ENCODE data around the gene CCDC9B.

Gene CCDC9B

DNA sequence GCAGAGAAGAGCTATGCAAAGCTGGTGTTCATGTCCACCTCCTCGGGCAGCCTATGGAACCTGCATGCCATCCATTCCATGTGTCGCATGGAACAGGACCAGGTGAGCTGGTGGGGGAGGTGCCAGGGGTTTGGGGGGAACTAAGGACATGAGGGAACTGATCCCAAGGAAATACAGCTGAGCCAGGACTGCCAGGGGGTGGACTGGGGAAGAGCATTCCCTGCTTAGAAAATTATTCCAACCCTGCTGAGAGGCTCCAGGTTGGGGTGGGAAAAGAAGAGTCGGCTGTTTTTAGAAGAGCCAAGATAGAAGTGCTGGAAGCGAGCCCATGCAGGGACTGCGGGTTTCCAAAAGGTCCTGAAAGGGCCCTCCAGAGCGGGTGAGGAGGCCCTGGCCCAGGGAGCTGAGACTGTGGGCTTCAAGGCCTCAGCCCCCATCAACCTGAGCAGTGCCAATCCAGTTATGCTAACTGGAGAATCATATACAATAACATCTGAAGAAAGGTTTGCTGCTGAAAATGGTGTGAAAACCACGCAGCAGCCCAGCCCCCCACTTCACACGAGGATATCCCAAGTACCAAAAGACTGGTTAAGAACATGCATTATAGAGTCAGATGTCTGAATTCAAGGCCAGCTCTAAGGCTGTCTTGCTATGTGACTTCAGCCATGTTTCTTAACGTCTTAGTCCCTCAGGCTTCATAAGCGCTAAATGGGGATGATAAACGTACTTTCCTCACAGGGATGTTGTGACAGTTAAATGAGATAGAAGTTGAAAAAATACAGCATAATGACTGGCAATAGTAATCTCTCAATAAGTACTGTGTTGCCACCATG is 25.1 kb upstream of the CCDC9B start:
- peak in 1 of 14 donors; percentile 36 for DNase-seq

DNA sequence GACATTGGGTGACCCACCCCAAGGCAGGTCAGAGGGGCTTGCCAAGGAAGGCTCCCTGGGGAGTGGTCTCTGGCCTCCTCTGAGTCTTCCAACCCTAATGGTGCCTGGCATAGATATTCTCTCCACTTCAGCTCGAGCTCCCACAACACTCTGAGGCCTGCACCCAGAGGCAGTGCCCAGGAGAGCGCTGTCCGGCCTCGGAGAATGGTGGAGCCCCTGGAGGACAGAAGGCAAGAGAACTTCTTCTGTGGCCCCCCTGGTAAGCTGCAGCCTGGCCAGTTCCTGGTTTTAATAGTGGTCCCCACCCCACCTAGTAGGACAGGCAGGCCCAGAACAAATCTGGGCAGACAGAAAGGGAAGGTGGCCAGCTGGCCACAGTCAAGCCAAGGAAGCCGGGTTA is 24.3 kb upstream of the CCDC9B start:
- DNase-seq: no peak

DNA sequence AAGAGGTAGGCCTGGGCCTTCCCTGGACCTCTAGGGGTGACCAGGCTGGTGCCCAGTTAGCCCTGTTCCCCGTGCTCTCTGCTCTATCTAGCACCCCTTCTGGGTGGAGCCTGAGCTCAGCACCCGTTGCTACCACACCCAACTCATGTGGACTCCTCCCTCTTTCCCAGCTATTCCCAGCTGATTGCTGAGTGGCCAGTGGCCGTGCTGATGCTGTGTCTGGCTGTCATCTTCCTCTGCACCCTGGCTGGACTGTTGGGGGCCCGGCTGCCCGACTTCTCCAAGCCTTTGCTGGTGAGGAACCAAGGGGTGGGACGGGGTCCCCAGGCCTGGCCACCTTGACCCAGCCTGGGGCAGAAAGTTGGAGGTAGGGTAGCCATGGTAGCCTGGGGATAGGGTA is 23.5 kb upstream of the CCDC9B start:
- DNase-seq: no peak

DNA sequence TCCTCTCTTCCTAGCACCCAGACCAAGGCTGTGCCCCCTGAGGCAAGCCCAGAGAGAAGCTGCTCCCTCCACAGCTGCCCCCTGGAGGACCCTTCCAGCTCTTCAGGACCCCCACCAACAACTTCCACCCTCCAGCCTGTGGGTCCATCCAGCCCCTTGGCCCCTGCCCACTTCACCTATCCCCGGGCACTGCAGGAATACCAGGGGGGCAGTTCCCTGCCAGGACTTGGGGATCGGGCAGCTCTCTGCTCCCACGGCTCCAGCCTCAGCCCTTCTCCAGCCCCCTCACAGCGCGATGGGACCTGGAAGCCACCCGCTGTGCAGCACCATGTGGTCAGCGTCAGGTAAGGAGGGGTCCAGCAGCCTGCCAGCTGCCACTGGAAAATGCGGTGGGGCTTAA is 22.9 kb upstream of the CCDC9B start:
- DNase-seq: no peak

DNA sequence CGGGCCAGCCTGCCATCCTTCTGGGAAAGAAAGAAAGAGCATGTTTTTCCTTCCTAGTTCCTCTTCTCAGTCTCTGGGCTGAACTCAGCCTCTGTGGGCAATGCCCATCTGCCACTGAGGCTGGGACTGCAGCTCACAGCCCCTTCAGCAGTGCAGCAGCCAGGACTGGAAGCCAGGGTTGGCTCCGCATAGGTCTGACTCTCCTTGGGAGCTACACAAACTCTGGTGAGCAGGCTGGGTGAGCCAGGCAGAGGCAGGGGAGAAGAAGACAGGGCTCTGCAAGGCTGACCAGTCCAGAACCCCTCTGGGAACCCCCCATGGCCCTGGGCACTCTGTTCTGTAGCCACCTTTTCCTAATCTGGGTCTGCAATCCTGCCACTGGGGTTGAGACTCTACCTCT is 20.9 kb upstream of the CCDC9B start:
- peak in 1 of 14 donors; percentile 47 for DNase-seq

DNA sequence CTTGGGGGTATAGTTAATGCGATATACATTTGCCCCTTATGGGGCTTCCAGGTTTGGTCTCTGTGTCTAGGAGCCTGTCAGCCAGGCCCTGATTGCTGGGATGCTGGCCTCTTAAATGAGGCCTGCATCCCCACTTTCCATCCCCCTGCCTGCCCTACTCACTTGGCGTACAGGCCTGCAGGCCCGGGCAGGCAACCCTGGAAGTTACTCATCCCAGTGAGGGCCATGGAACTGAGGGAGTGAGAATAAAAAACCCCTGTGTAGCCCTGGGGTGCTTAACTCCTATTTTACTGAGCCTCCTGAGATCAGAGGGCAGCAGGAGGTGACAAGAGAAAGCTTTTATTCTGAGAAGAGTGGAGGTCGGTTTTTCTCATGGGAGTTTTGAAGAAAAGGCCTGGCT is 19.3 kb upstream of the CCDC9B start:
- no peak for DNase-seq

DNA sequence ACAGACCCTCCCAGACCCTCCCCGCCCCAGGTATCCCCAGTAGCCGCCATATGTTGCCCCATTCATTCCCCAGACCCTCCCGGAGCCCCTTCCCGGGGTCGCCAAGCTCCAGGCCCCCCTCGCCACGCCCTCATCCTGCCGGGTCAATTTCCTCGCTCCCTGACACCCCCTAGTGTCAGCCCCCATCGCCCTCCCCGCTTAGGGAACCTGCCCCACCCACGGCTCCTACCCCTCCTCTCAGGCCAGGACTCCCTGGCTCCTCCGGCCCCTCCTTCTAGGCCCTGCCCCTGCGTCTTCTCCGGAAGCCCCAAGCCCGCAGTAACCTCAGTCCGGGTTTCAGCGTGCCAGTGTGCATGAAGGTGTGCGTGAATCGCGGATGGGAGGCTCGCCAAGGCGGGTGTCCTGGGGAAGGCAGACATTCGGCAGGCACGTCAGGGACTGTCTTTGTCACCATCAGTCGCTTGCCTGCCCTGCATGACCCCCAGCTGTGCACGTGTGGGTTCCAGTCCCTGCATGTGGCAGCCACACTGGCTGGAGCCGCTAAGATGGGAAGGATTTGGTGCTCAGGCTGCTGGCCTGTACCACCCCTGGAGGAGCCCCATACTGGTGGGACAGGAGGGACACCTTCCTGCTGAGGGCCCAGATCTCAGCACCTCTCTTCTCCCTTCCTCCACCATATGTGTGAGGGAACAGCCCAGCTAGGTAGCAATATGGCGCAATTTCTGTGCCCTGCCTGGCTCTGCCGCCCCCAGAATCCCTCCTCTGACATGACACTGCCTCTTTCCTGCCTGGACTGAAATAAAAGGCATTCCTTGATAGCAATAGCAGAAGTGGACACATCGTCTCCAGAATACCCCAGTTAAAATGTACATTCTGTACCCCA is 18.0 kb upstream of the CCDC9B start:
- peak in 2 of 14 donors; percentile 55 to 70 for DNase-seq

DNA sequence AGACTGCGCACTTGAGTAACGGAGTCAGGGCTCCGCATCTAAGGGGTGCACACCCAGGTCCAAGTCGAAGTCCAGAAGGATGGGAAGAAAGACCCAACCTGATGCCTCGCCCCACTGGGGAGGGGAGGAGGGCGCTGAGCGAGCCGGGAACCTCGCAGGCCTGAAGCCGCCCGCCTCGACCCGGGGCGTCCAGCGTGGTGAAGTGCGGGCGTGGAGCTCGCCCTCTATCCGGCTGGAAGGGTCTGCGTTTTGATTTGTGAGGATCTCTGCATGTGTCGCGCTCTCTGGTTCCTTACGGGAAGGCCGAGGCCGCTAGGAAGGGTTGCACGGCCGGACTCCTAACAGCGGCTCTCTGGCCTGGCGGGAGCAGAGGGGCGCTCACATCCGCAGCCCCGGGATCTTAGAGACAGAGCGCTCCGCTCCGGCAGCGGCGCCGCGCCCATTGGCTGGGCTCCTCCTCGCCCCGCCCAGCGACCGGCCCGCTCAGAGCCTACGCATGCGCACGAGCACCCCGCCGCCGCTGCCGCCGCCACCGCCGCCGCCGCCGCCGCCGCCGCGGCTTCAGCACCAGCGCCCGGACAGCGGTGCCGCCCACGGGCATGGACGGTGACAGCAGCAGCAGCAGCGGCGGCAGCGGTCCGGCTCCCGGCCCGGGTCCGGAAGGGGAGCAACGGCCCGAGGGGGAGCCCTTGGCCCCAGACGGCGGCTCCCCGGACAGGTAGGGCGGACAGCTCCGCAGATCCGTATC is 17.2 kb upstream of the CCDC9B start, which contains the start of gene DISP2:
Gene DISP2, plus strand, starts transcription at position 497 of the 748 bp plus-strand sequence. Its CDS starts 103 bp downstream, at position 600.
- peak in 13 of 14 donors; percentile 49 to 90 (median 77) for DNase-seq

DNA sequence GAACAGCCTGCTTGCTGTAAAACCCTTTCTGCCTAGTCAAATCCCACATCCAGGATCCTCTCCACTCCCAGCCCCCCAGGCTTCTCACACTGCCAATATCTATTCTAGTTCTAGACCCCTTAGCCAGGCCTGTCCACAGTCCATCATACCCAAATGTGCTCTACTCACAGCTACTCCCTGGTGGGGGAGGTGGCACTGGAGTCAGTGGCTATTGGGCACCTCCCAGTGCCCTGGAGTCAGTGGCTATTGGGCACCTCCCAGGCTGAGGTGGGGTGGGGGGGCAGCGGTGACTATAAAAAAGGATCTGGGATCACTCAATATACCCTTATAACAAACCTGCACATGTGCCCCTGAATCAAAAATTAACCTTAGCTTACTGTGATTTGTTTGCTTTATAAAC is 16.5 kb upstream of the CCDC9B start:
- peak in 1 of 14 donors; percentile 19 for DNase-seq

DNA sequence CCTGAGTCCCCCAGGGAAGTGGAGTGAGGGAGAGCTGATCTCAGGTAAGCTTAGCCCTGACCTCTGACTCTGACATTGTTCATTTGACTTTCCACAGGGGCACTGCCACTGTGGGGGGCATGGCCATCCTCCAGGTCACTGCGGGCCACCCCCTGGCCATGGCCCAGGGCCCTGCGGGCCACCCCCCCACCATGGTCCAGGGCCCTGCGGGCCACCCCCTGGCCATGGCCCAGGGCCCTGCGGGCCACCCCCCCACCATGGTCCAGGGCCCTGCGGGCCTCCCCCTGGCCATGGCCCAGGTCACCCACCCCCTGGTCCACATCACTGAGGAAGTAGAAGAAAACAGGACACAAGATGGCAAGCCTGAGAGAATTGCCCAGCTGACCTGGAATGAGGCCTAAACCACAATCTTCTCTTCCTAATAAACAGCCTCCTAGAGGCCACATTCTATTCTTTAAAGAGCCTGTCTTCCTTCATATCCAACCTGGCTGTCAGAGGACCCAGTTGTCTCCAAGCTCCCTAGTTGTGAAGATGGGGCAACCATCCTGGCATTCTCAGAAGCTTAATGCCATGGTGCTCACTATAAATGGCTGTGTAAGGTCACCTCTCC is 15.3 kb upstream of the CCDC9B start:
- DNase-seq: no peak

DNA sequence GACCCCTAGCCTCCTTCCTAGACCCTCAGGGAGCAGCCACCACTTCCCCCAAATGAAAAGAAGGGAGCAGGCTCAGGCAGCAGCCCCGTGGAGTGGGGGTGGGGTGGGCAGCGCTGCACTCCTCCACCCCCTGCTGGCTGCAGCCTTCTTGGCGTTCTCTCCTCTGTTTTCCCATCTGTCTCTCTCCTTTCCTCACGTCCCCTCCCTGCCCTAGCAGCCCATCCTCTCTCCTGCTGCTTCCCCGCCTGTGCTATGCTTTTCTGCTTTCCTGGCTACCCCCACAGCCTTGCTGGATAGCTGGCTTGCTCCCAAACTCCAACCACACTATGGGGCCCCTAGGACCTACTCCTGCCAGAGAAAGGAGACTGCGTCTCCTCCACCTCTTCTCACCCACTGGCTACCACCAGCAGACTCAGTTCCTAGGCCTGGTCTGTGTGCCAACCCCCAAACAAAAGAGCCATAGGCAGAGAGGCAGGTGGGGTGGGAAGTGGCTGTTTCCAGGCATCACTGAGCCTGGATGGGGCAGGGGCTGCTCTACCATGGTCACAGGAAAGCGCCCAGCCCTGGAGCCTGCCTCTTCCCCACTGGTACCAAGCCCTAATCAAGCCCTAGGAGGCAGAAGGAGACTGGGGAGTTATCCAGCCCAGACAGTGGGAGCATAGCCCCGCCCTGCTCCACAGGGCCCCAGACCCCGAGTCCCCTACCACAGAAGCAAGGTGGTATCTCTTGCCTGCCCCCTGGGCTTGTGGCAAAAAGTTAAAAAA is 13.9 kb upstream of the CCDC9B start:
- DNase-seq: peak in 3 of 14 donors; percentile 27 to 96 (median 33)

DNA sequence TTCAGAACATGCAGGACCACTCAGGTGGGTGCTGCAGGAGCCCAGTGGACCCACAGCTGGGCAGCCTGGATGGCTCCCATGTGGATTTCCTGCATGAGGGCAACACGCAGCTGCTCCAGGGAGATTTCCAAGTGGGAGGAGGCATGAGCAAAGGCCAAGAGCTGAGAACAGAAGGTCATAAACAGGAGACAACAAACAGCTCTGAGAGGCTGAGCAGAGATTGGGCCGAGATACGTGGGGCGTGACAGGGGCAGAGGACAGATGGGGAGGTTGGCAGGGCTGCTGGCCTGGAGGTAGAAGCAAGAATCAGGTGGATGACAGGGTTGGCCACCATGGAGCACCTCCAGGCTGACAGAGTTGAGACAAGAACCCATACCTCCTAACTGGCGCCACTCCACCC is 13.0 kb upstream of the CCDC9B start:
- DNase-seq: peak in 1 of 14 donors; percentile 75

DNA sequence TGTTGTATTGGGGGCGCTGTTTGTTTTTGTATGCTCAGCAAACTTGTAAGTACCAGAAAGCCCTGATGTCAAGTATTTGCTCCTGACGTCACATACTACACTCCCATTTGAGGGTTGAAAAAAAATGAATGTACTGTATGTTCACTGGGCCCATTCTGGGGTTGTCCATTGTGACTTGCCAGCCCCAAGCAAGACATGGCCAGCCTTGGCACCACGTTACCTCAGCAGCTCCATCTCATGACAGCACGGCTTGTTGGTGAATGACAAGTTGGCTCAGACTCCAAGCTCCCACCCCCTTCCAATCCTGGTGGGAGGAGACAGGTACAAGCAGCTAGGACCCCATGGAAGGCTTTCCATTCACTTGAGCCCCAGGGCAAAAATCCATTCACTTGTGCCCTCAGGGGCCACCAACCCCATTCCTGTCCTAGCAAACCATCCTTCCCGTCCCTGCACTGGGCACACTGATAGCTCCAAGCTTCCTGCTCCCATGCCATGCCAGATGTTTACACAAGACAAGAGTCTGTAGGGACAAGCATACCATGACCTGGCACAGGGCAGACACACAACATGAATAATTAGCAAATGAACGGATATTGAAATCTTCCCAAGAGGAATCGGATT is 11.7 kb upstream of the CCDC9B start:
- DNase-seq: no peak

DNA sequence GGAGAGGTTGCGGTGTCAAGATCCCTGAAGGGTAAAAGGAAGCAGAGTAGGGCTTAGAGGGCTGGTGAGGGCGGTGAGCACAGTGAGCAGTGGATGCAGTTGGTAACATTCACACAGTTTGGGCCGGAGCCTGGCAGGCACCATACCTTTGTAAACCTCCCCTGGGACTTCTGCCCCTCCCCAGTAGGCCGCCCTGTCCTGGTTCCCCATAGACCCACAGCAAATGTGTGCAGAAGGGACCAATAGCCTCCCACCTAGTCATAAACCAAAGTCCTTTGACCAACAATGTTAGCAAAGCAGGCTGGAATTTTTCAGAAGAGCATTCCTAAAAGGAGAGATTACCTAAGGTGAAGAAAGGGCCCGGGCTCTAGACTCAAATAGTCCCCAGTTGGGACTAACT is 8.4 kb upstream of the CCDC9B start:
- DNase-seq: no peak

DNA sequence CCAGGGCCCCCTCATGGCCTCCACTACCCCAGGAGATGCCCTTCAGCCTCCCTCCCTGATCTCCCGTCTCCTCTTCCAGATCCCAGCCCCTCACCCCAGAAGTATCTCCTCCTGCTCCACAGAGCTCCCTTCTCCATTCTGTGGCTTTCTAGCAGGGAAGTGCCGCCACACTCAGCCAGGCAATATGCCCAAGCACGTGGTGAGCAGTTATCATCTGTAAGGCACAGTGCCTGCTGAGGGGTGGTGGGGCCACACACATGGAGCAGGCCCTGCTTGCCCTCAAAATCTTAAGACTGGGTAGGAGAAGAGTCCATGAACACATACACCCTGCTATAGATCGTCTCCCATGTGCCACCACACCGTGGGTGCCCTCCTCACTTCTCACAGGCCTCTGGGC is 7.7 kb upstream of the CCDC9B start:
- DNase-seq: no peak

DNA sequence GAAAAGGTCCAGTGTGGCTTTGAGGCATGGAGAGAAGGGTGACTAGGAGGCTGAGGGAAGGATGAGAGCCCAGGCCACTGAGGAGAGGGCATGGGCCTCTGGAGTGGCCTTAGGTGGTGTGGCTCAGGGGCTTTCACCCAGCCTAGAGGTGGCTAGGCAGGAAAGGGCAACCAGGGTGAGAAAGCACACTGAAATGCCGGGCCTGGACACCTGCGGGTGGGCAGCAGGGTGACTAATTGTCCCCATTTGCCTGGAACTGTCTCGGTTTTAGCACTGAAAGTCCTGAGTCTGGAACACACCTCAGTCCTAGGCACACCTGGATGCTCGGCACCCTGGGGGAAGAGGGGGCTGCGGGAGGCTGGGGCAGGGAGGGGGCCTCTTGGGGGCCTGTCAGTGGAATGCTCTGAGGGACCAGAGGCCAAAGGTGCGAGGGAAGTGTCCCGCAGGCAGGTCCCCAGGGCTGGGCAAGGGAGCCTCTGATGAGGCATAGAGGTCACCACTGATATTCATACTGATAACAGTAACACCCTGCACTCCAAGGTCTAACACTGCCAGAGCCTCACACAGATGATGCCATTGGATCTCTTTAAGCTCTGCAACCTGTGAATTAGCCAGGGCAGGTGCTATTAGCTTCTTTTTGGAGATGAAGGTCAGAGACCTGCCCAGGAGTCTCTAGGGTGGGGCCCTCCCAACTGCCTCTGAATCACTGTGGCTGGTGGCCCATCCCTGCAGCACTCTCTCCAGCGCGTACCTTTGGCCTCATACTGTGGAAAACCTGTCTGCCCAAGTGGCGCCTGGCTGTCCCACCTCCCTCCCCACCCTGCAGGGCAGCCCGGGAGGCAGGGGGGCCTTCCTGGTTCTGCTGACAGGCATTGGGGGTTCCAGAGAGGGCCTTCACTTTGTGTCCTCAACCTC is 7.1 kb upstream of the CCDC9B start:
- no peak for DNase-seq

DNA sequence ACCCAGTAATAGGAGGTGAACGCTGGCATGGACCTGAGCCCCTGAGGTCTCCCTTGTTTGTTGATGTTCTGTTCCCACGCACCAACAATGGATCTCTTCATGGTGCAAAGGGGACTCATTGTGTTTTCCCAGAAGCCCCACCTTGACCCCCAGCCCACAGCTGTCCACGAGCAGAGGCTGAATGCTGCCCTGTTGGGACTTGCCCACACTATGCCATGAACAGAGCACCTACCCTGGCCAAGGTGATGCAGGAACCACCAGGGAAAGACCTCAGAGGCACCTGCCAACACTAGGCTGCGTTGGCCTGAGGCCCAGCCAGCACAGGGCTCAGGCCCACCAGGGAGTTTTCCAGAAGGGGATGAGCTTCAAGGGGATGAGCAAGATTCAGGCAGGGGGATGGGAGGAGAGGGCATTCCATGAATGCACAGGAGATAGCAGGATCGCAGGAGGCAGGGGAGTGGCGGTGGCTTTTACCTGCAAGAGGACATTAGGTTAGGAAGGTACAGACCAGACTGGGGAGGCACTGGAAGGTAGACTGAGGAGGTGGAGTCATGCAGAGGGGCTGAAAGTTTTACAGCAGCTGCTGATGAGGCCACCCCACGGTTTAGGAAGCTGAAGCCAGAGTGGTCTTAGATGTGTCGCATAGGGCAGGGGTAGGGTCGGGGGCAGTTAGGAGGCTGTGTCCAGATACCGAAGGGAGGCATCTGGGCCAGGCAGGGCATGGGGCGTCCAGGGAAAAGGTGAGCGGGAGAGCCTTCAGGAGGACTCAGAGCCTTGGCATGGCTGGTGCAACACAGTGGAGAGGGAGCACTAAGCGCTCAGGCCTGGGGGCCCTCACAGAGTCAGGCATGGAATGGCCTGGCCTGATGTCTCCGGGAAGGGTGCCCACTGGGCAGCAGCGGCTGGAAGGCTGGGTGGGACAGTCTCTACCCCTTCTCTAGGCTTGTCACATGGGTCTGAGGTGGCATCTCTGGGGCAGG is 6.1 kb upstream of the CCDC9B start:
- peak in 1 of 14 donors; percentile 20 for DNase-seq

DNA sequence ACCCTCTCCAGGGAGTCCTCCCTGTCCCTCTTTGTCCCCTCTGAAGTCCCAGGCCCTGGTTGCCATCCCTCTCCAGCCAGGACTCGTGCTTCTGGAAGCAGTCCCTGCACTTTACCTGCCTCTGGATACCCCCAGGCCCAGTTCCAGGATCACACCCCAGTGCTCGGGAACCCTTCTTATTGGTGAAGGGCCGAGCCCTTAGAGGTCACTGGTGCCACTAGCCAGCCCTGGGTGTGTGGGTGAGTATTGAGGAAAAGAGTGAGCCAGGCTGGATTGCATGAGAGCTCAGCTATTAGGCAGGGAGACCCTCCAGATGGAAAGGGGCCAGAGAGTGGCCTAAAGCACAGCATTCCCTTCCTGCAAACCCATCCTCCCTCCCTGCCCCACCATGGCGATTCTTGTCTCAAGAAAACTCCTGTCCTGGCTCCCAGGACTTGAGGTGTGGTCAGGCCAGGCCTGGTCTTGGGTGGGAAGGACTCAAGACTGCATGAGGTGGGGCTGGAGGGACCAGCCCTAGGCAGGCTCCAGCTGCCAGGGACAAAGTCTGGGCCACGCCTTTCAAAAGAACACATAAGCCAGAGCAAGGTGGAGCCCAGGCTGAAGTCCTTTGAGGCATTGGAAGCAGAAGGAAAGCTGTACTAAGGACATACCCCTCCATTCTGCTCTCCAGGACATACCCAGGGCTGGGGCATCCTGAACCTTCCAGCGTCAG is 5.3 kb upstream of the CCDC9B start:
- DNase-seq: no peak
